Parathyroid adenoma (tissue), 2 donors: ENCODE measurements around the gene PHLDB2.

Source experiments
- H2AFZ ChIP-seq: fragments of 300-600 bp; sonication (generic); one replicate; pipeline ENCODE4 v1.7.0; 2017; ENCODE audit warnings: antibody characterized with exemption, mild to moderate bottlenecking
- H3K27ac ChIP-seq: fragments of 300-600 bp; sonication (generic); one replicate; pipeline ENCODE4 v1.7.0; 2017
- H3K27me3 ChIP-seq: fragments of 300-600 bp; sonication (generic); one replicate; pipeline ENCODE4 v1.7.0; 2017; ENCODE audit warnings: low read length; ENCODE audit not compliant: control insufficient read depth, insufficient read depth
- H3K36me3 ChIP-seq: fragments of 300-600 bp; sonication (generic); one replicate; pipeline ENCODE4 v1.7.0; 2017; ENCODE audit warnings: low read length; ENCODE audit not compliant: control insufficient read depth, insufficient read depth
- H3K4me1 ChIP-seq: fragments of 300-600 bp; sonication (generic); one replicate; pipeline ENCODE4 v1.7.0; 2017; ENCODE audit warnings: control low read depth
- H3K4me2 ChIP-seq: fragments of 300-600 bp; sonication (generic); one replicate; pipeline ENCODE4 v1.7.0; 2017; ENCODE audit warnings: low read length
- H3K4me3 ChIP-seq: fragments of 300-600 bp; sonication (generic); one replicate; pipeline ENCODE4 v1.7.0; 2017; ENCODE audit warnings: low read depth, low read length
- H3K79me2 ChIP-seq: fragments of 300-600 bp; sonication (generic); one replicate; pipeline ENCODE4 v1.7.0; 2017; ENCODE audit warnings: control low read depth
- H3K9ac ChIP-seq: fragments of 300-600 bp; sonication (generic); one replicate; pipeline ENCODE4 v1.7.0; 2017; ENCODE audit warnings: mild to moderate bottlenecking
- H3K9me3 ChIP-seq: fragments of 300-600 bp; sonication (generic); one replicate; pipeline ENCODE4 v1.7.0; 2017; ENCODE audit warnings: low read length; ENCODE audit not compliant: control insufficient read depth
- CTCF ChIP-seq: fragments of 300-600 bp; sonication (generic); IDR thresholded peaks from one replicate; pipeline ENCODE4 v1.7.0; 2017; ENCODE audit warnings: antibody characterized with exemption, mild to moderate bottlenecking
- donor health status: primary hyperparathyroidism.

PHLDB2 gene

GRCh38 chr3:111892070-111892469 lies 33.0 kb downstream of the PHLDB2 start:
- Histone ChIP-seq H3K9ac (no peak overlapping the region), H3K27me3 (no peaks in the 10 kb centered on the region), H3K4me3 (no peak overlapping the region), H3K79me2 (no peaks in the 10 kb centered on the region), H3K4me1 (no peaks in the 10 kb centered on the region), H3K4me2 (no peak overlapping the region), H3K9me3 (no peaks in the 10 kb centered on the region), H2AFZ (no peak overlapping the region), H3K27ac (no peak overlapping the region), H3K36me3 (no peaks in the 10 kb centered on the region)
- TF ChIP-seq CTCF, result no peak

GRCh38 chr3:111895071-111895470 lies 36.0 kb downstream of the PHLDB2 start:
- Histone ChIP-seq H3K27me3 (no peaks in the 10 kb centered on the region), H3K9ac (no peak overlapping the region), H2AFZ (no peak overlapping the region), H3K4me3 (no peak overlapping the region), H3K27ac (no peak overlapping the region), H3K4me2 (no peak overlapping the region), H3K9me3 (no peaks in the 10 kb centered on the region), H3K79me2 (no peaks in the 10 kb centered on the region), H3K36me3 (no peaks in the 10 kb centered on the region), H3K4me1 (no peaks in the 10 kb centered on the region)
- no peak for TF ChIP-seq CTCF

DNA sequence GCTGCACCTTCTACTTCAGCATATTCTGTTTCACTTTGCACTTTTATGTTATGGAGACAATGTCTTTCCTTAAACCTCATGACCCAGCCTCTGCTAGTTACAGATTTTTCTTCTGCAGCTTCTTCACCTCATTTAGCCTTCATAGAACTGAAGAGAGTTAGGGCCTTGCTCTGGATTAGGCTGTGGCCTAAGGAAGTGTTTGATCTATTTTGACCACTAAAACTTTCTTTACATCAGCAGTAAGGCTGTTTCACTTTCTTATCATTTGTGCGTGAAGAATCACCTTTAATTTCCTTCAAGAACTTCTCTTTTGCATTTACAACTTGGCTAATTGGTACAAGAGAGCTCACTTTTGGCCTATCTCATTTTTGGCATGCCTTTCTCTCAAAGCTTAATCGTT lies 40.9 kb downstream of the PHLDB2 start:
- H3K79me2 ChIP-seq, result no peaks in the 10 kb centered on the region
- H3K36me3 ChIP-seq, result no peaks in the 10 kb centered on the region
- H3K27ac ChIP-seq, result no peak overlapping the region
- H3K9ac ChIP-seq, result no peak overlapping the region
- H3K4me1 ChIP-seq, result no peaks in the 10 kb centered on the region
- H2AFZ ChIP-seq, result no peak overlapping the region
- no peak overlapping the region for H3K4me2 ChIP-seq
- no peak for TF ChIP-seq CTCF
- no peak overlapping the region for H3K4me3 ChIP-seq
- H3K9me3 ChIP-seq, result no peaks in the 10 kb centered on the region
- H3K27me3 ChIP-seq, result peaks cover 3% of the 10 kb centered on the region

GRCh38 chr3:111901637-111902036 lies 42.6 kb downstream of the PHLDB2 start:
- Histone ChIP-seq H3K9ac (no peak overlapping the region), H3K4me3 (no peak overlapping the region), H2AFZ (no peak overlapping the region), H3K4me1 (no peaks in the 10 kb centered on the region), H3K27me3 (peaks cover 3% of the 10 kb centered on the region), H3K79me2 (no peaks in the 10 kb centered on the region), H3K27ac (no peak overlapping the region), H3K9me3 (no peaks in the 10 kb centered on the region), H3K36me3 (no peaks in the 10 kb centered on the region), H3K4me2 (no peak overlapping the region)
- no peak for TF ChIP-seq CTCF

DNA sequence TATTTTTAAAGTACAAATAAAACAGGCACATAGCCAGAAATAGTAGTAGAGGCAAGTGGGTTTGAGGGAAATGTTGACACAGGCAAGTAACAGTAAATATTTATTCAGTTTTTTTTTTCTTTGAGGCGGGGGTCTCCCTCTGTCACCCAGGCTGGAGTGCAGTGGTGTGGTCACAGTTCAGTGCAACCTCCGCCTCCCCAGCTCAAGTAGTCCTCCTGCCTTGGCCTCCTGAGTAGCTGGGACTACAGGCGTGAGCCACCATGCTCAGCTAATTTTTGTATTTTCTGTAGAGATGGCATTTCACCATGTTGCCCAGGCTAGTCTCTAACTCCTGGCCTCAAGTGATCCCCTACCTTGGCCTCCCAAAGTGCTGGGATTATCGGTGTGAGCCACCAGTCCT lies 43.5 kb downstream of the PHLDB2 start:
- H3K27me3 ChIP-seq, result peaks cover 3% of the 10 kb centered on the region
- no peaks in the 10 kb centered on the region for H3K79me2 ChIP-seq
- no peak overlapping the region for H3K4me3 ChIP-seq
- no peak overlapping the region for H3K9ac ChIP-seq
- no peak overlapping the region for H3K27ac ChIP-seq
- H3K36me3 ChIP-seq, result no peaks in the 10 kb centered on the region
- TF ChIP-seq CTCF, result no peak
- H2AFZ ChIP-seq, result no peak overlapping the region
- H3K4me1 ChIP-seq, result no peaks in the 10 kb centered on the region
- no peaks in the 10 kb centered on the region for H3K9me3 ChIP-seq
- H3K4me2 ChIP-seq, result no peak overlapping the region
